GM13976 (cell line): Measurements from ENCODE around the gene EMSY.
"Not testable (repeated sequence)": the region's sequence is repeated elsewhere in the genome, so short reads cannot be mapped to it uniquely, and the experiment has no call there.

Experiments used
- DNase-seq: peaks from one replicate; pipeline ENCODE4 v3.0.0; 2012; ENCODE audit warnings: low spot score
- in situ Hi-C: fragments of 300-500 bp; cut with MboI; formaldehyde crosslinking; loops from one replicate; pipeline ENCODE4 v1.12.0; 2022; ENCODE audit warnings: low sequenced_read_pairs, mixed read lengths, inconsistent platforms; ENCODE audit not compliant: unreplicated experiment
- TF ChIP-seq, protein P1 (sequence below): IDR thresholded peaks from 2 replicates; pipeline ENCODE4 v1.5.1; 2012; ENCODE audit warnings: borderline replicate concordance, mild to moderate bottlenecking; ENCODE audit not compliant: insufficient read depth; ENCODE audit errors: extremely low read depth, missing control alignments, control extremely low read depth

Gene EMSY

DNA sequence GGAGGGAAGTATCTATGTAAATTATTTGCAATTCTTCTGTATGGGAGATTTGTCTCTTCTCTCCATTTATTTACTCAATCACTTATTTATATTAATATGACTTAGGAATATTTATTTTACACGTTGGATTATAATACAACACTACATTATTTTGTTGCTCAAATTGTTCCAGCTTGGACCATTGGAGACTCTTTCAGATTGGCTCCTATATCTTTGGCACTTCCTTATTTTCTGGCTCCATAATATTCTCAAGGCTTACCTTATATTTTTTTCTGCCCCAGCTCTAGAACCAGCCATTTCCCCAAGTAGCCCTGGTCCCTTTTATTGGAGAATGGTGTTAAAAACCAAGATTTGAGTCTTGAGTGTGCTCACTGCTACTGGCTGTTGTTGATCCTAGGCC is 123.8 kb downstream of the EMSY start:
- in situ Hi-C loops: no loop called here
- TF ChIP-seq, protein P1, sequence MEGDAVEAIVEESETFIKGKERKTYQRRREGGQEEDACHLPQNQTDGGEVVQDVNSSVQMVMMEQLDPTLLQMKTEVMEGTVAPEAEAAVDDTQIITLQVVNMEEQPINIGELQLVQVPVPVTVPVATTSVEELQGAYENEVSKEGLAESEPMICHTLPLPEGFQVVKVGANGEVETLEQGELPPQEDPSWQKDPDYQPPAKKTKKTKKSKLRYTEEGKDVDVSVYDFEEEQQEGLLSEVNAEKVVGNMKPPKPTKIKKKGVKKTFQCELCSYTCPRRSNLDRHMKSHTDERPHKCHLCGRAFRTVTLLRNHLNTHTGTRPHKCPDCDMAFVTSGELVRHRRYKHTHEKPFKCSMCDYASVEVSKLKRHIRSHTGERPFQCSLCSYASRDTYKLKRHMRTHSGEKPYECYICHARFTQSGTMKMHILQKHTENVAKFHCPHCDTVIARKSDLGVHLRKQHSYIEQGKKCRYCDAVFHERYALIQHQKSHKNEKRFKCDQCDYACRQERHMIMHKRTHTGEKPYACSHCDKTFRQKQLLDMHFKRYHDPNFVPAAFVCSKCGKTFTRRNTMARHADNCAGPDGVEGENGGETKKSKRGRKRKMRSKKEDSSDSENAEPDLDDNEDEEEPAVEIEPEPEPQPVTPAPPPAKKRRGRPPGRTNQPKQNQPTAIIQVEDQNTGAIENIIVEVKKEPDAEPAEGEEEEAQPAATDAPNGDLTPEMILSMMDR: no peak
- no peak for DNase-seq

DNA sequence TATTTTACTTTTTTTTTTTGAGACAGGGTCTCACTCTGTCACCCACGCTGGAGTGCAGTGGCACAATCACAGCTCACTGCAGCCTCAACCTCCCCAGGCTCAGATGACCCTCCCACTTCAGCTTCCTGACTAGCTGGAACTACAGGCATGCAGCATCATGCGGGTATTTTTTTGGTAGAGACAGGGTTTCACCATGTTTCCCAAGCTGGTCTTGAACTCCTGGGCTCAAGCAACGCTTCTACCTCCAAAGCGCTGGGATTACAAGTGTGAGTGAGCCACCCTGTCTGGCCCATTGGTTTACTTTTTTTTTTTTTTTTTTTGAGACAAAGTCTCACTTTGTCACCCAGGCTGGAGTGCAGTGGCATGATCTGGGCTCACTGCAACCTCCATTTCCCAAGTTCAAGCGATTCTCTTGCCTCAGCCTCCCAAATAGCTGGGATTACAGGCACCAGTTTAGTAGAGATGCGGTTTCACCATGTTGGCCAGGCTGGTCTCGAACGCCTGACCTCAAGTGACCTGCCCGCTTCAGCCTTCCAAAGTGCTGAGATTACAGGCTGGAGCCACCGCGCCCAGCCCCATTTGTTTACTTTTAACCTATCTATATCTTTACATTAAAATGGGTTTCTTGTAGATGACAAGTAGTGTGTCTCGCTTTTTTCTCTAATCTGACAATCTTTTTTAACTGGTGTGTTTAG is 127.5 kb downstream of the EMSY start:
- DNase-seq, in situ Hi-C loops: not testable (repeated sequence)

DNA sequence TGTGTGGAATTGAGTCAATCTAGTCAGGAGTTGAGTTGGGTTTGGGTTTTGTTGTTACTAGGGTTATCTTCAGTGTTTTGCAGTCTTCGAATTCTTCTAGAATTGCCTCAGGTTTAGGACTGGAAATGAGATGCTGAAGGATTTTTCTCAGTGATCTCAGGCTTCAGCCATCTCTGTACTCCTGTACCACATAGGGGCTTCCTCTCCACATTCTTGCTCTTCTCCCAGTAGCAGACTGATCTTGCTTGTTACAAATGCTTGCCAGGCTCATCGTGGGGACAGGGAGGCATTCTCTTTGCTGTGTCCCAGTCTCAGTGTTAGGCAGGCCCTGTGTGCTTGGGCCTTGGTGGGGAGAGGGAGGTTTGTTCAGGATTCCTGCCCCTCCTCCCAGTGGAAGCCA is 129.6 kb downstream of the EMSY start:
- in situ Hi-C loops: no loop called here
- TF ChIP-seq, protein P1: no peak
- no peak for DNase-seq

DNA sequence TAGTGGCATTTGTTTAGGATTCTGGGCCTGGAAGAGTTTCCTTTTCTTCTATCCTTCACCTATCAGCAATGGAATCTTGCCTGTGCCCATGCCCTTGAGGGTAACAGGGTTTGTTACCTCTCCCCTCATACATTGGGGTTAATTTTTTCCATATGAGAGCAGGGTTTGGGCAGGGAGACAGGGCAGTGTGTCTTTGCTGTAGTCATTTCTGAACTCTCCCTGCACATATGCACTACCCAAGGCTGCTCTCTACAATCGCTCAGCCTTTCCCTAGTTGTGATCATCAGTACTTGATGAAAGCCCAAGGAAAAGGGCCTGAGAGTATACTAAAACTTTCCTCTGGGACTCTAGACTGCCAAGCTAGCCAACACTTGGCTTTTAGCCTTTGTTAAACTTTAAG is 130.1 kb downstream of the EMSY start:
- no peak for DNase-seq
- in situ Hi-C loops: no loop called here
- TF ChIP-seq, protein P1: no peak

DNA sequence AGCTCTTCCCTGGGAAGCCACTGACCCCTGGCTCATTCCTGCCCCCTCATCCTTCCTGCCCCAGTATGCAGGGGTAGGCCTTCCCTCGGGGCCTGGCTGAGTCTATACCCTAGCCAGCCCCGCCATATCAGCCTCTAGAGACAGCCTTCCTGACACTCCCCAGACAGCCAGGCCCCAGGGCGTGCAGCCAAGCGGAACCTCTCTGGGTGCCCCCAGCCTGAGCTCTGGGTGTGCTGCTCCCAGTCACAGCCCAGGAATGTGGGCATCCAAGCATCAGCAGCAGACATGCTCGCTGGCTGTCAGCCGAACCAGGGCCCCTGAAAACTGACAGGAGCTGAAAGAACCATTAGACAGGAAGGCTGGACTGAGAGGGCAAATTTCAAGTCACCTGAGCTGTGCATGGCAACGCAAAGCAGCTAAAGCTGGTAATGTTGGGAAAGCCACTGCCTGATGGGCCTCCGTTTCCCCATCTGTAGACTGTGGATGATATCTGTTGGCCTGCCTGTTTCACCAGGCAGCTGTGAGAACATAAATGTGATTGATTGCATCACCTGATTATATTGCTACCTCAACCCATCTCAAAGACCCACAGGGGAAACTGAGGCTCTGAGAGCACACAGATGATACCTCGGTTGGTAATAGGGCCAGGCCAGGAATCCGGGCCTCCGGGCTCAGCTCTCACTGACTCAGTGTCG is 132.6 kb downstream of the EMSY start:
- TF ChIP-seq, protein P1: no peak
- in situ Hi-C loops: no loop called here
- DNase-seq: no peak

DNA sequence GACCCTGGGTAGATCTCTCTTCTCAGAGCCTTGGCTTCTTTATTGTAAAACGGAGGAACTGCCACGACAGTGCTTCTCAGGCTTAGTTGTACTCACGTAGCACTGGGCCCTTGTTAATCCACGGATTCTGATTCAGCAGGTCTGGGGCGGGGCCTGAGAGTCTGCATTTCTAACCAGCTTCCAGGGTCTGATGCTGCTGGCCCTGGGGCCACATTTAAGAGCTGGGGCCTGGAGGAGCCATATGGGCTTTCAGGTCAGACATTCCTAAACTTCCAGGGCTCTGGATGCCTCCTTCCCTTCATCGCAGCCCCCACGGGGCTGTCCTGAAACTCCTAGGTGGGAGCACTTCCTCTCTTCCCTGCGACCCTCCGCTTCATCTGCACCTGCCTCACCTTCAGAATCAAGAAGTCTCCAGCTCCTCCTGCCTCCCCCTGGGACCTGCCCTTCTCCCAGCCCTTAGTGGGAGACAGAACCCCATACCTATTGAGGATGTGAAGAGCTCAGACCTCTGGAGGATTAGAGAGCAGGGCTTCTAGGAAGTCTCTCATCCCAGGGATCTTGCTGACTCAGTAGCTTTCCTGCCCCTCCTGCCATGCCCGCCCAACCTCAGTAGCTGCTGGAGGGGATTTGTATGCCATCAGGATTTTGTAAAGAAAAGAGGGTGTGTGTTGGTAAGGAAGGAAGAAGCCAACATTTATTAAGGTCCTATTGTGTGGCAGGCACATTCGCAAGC is 133.3 kb downstream of the EMSY start:
- DNase-seq: no peak
- in situ Hi-C loops: no loop called here
- TF ChIP-seq, protein P1: no peak

DNA sequence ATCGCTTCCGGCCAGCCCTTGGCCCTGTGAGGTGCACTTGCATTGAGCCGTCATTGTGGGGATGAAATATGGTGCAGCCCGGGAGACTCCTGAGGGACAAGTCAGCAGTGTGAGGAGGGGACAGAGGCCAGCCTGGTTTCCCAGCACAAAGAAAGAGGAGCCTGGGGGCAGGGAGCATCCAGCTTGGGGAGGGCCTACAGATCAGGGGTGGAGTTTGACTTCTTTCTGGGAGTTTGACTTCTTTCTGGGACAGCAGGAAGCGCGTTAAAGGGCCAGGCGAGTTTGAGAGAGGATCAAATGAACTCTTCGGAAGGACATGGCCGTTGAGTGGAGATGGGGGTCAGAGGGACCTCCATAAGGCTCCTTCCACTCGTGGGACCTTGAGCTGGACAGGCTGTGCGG is 133.8 kb downstream of the EMSY start:
- in situ Hi-C loops: no loop called here
- no peak for DNase-seq
- TF ChIP-seq, protein P1: no peak
